Activated T-cell treated with anti-CD3 and anti-CD28 coated beads, Interleukin-2, amount 50 U/mL, for 1 hour (primary cell): ENCODE results near the gene DOK1.

Experiments
- DNase-seq: peaks from one replicate; pipeline ENCODE4 v3.0.0-alpha.2; 2020

DOK1 gene

DNA sequence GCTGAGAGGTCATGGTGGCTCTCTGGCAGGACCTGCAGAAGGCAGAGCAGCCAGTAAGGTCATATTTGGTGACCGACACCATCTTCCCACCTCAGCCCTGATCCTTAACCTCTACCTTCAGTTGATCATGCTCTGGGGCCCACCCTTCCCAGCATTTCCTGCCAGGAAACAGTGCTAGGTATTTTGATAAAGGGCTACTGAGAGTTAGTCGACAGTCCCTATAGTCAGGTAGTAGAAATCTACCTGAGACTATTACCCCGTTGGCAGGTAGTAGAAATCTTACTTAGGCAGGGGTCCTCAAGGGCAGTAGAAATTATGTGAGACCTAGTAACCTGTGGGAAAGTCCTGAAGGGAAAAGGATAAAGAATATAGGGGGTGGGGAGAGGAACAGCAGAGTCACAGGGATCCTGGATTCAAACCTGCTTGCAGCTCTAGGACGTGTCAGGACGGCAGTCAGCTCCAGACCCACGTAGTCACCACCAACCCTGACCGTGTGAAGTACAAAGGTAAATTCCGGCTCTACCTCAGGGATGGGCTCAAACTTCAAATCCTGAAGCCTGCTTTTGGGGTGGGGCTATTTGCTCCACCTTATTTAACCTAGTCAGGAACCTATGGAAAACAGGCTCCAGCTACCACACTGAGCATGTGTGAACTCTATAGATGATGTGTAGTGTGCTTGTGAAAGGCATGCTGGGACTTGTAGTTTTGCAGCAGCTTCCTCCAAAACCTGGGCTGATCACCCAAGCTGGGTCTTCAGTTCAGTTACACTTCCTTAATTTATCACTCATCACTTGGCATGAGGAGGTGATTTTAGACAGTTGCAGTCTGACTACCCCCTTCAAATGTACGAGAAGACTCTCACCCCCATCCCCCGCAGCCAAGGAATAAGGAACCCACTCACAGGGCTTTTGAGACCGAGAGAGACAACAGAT is 28.5 kb upstream of the DOK1 start, which contains the start of gene DQX1:
TSS of gene DQX1 (minus strand) at position 515 of the 932 bp plus-strand sequence. CDS start at position 13, 502 bp downstream.
- no peak for DNase-seq

DNA sequence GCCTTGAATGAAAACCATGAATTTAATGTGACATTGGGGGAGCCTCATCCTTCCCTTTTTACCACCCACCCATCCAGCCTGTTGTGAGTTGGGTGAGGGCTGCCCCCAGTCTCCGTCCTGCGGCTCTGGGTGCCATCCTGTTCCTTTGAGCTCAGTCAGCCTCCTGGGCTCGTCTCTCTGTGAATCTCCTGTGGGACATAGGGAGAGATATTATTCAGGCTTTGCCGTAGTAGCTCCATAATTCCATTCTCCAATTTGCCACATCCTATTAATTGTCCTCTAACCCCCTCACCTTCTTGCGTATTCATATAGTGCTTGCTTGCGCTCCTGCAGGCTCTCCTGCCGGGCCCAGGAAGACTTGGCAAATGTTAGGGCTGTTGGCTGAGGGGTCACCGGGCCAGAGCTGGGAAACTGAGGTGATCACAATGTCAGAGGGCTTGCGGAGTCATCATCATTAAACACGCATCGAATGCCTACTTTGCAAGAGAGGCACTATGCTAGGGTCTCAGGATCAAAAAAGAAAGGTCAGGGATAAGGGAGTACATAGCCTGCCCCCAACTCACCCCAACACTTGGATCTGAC is 27.8 kb upstream of the DOK1 start:
- DNase-seq, result no peak

DNA sequence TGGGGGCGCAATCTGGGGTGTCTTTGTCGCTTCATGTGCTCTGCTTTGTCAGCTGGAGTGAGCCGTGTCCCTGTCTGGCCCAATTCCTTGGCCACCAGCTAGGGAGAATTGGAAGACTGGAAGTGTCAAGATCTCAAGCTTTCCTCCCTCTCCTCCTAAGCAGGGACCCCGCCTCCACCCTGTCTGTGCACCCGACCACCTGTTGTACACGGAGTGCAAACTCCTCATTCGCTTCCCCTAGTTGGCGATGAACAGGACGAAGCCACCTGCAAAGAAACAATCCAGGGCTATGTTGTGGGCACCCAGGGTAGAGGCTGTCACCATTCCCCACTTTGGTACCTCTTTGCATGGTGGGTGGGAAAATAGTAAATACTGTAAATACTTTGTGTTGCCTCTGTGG is 26.8 kb upstream of the DOK1 start:
- no peak for DNase-seq

DNA sequence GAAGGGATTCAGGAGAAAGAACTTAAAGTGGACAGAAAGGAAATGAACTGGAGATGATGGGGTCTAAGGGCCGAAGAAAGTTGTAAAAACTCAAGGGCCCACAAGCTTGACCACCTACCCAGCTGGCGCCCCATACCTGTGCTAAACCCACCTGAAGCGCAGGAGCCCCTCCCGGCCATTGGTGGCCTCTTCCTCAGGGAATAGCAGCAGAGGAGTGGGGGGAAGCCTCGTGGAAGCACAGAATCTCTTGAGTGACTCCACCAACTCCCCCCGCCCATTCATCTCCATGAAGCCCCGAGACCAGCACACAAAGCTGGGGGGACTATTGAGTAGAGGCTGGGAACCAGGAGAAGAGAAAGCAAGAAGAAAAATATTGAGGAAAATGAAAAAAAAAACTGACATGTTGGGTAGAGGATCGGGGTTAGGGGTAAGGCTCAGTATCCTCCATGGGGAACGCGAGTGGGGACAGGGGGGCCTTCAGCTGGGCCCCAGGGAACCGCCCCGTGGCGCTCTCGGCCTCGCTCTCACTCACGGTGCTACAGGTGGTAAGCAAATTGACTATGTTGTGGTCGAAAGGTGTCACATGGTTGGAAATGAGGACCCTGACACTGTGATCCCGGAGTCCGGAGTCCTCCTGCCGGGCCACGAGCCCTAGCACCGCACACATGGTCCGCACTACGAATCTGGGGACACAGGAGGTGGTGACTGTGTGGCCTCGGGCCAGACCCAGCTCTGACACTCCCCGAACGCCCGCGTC is 25.7 kb upstream of the DOK1 start:
- DNase-seq, result no peak

DNA sequence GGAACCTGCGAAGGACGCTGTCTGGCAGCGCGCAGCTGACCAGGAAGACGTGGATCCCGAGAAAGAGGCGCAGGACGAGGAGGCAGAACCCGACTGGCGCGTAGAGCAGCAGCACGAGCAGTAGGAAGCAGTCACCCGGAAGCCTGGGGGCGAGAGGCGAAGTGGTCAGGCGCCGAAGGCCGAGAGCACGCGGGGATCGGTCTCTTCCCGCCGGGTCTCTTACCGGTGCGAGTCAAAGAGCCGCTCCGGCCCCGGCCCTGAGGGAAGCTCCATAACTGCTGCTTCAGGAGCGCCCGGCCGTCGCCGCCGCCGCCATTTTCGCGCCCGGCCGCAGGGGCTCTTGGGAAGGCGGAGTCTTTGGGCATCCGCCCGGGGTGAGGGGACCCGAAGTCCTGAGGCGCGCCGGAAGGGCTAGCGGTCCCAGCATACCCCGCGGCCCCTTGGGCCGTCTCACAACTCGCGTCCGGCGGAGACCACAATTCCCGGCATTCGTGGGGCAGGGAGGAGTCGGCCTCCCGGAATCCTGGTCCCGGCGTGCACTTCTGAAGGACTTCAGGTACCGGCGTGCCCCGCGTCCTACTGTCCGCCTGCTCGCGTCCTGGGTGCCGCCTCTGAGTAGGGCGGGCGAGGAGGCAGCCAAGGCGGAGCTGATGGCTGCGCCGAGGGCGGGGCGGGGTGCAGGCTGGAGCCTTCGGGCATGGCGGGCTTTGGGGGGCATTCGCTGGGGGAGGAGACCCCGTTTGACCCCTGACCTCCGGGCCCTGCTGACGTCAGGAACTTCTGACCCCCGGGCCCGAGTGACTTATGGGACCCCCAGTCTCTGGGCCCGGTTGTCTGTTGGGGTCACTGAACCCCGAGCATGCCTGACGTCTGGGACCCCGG is 24.9 kb upstream of the DOK1 start, which contains the start of the genes AUP1 and HTRA2:
TSS of gene AUP1 (minus strand) at position 350 of the 882 bp plus-strand sequence. CDS start at position 273, 77 bp downstream.
TSS of gene HTRA2 (plus strand) at position 577 of the 882 bp plus-strand sequence. CDS start at position 651, 74 bp downstream.
- DNase-seq, result peak; percentile 85

DNA sequence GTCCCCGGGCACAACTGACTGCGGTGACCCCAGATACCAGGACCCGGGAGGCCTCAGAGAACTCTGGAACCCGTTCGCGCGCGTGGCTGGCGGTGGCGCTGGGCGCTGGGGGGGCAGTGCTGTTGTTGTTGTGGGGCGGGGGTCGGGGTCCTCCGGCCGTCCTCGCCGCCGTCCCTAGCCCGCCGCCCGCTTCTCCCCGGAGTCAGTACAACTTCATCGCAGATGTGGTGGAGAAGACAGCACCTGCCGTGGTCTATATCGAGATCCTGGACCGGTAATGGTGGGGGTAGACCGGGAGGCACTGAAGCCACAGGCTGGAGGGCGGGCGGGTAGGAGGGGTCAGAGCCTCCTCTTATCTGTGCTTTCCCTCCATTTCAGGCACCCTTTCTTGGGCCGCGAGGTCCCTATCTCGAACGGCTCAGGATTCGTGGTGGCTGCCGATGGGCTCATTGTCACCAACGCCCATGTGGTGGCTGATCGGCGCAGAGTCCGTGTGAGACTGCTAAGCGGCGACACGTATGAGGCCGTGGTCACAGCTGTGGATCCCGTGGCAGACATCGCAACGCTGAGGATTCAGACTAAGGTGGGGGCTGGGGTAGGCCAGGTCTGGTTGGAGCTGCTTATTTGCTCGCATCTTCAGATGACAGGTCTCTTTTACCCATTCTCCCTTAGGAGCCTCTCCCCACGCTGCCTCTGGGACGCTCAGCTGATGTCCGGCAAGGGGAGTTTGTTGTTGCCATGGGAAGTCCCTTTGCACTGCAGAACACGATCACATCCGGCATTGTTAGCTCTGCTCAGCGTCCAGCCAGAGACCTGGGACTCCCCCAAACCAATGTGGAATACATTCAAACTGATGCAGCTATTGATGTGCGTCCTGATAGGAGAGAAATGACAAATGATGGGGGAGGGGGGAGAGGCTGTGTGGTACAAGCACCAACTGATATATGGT is 24.0 kb upstream of the DOK1 start:
- peak; percentile 60 for DNase-seq

DNA sequence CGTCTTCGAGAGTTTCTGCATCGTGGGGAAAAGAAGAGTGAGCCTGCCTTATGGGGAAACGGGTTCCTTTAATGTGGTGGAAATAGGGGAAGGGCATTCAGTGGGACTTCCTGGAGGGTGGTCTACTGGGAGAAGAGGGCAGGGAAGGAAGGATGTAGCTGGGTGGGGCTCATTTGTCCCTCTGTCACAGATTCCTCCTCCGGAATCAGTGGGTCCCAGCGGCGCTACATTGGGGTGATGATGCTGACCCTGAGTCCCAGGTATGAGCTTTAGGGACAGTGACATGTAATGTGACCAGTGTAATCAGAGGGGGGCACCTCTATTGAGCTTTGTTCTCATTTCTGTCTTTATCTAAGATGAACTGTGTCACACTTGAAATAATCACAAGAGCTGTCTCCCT is 22.9 kb upstream of the DOK1 start:
- no peak for DNase-seq

DNA sequence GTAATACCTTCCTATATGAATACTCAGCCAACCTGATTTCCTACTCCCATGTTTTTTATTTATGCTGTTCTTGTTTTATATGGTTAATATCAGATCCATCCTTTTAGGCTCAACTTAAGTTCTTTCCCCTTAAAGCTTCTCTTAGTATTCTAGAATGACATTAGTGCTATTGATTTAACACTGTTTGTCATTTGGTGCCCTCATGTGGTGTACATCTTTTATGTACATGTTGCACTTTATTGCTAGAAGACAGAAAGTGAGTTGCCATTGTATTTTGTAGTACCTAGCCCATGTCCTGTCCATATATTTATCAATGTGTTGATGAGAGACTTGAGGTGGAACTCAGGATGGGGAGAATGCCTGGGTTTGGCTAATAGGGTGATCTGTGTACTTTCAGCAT is 22.3 kb upstream of the DOK1 start:
- no peak for DNase-seq

DNA sequence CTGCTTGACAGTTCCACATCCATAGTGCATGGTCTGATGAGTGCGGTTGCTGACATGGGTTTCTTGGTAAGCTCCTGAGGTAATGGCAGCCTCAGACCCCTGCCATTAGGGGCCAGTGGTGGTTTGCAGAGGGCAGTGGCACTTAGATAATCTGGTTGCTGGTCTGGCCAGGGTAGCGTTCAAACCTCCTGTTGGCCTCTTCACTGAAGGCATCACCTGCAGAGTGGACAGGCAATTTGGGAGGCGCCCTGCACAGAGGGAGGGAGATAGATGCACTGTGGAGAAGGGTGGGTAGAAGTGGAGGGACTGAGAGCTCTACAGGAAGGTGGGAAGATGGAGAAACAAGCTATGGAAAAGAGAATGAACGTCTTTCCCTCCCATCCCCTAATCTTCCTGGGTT is 21.1 kb upstream of the DOK1 start:
- no peak for DNase-seq

DNA sequence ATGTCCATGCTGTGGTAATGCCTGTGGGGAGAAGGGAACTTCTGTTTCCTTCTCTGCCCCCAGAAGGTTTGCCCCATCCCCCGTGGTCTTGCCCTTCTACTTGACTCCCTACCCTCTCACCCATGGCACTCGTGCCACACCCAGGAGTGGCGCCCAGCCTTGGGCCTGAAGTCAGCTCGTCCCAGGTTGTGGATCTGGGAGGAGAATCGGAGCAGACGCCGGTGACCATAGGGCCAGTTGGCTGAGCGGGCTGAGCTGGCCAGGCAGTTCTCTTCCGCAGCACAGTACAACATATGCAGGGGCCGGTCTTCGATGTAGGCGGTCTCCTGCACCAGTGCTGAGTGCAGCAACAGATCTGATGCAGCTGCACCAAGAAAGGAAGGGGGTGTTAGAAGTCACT is 20.1 kb upstream of the DOK1 start:
- no peak for DNase-seq

DNA sequence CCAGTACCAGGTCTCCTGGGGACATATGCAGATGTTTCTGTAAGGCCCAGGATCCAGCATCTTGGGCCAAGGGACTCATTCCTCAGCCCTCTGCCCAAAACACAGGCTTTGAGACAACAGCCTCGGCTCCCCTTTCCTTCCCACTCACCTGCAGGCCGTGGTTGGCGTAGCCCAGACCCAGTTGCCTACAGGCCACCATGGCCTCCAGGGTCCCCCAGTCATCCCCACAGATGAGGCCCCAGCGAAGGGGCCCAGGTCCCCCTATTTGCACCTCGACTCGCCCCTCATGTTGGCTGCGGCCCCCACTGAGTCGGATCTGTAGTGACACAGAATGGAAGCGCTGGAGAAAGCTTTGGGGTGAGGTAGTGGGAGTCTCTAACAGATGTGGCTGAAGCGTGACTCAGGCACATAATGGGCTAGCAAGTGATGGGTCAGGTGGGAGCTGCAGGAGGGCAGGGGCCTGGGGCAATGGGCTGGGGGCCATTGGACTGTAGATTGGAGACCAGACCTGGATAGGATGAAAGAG is 19.0 kb upstream of the DOK1 start:
- no peak for DNase-seq

DNA sequence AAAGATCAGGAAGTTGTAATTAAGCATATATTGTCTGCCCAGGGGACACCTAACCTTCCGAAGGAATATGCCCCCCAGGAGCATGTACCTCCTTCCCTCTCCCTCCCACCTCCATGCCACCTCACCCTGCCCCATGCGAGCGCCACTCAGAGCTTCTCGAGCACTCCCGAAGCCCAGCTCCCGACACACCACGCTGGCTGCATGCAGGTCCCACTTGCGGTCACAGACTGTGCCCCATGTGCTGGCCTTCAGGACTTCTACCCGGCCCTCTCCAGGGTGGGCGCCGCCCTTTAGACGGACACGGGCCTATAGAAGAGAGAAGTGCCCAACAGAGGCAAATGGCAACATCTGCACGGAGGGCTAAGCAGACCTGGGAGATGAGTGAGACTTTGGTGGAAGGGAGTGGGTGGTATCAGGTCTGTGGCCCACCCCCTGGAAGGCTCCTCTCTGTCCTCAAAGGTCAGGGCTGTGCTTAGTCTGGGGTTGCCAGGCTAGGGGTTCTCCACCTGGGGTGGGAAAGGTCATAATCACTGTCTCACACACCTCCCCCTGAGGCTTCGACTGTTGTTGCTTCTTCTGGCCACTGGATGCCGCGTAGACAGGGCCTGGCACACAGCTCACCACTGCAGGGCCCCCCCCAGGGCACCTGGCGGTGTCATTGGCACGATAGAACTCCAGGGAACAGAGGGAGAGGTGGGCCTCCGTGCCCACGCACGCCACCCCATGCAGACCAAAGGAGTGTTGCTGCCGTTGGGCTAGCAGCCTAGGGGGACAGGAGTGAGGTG is 18.2 kb upstream of the DOK1 start:
- no peak for DNase-seq

DNA sequence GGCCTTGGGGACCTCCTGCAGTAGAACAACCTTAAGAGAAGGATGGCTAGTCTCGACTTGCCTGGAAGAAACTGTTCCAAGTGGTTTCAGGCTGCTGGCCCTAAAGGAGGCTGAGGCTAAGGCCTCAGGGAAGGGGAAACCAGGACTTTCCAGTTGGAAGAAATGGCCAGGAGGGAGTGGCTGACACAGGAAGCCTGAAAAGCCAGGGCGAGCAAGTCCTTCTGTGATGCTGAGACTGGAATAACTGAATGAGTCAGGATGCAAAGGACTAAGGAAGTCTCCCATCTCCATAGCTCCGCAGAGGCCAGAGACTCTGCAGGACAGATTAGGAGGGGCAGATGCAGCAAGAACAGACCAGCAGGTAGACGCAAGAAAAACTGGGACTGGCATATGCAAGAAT is 17.4 kb upstream of the DOK1 start:
- DNase-seq, result no peak

DNA sequence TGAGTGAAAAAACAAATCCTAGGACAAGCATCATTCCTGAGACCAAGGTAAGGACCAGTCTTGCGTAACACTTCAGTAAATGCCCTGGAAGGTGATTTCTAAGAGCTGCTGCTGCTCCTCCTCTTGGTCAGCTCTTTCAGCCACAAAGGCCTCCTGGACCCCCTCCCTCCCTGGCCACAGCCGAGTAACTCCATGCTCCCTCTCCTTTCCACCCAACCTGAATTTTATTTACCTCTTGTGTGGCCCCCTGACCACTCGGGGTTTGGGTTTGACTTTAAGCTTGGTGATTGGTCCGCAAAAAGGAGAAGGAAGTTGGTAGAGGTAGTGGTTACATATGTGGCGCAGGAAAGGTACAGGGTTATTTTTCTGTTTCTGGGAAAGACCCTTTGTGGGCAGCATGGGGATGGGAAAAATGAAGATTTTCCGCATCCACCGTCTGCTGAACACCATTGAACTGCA is 15.6 kb upstream of the DOK1 start:
- DNase-seq, result no peak

DNA sequence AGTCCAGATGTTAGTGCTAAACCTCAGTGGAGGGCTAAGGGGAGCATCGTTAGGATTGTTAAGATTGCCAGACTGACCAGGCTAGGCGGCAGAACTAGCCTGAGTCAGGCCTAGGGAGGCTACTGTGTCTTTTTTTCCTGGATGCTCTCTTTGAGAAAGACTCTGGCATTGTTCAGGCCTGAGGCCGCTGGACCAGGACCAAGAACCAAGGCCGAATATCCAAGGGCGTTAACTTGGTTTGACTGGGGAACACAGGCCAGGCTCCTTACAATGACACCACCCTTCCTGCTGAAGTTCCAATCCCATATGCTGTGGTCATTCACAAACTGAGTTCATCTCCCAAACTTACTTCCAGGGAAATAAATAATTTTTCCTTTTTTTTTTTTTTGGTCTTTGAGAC is 14.2 kb upstream of the DOK1 start:
- DNase-seq, result no peak

DNA sequence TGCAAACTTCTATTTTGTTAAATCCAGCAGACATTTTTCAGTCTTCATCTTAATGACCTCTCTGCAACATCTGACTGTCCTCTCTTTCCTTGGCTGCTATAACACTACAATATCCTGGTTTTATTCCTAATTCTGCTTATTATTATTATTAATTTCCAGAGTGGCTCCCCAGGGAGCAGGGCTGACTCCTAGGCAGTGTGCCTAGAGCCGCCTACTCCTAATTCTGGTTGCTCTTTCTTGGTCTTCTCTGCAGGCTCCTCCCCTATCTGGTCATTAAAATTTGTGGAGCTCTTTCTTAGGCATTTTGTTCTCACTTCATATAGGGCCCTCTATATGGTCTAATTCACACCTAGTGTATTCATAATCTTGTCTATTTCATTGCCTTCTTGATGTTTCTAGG is 11.5 kb upstream of the DOK1 start:
- no peak for DNase-seq

DNA sequence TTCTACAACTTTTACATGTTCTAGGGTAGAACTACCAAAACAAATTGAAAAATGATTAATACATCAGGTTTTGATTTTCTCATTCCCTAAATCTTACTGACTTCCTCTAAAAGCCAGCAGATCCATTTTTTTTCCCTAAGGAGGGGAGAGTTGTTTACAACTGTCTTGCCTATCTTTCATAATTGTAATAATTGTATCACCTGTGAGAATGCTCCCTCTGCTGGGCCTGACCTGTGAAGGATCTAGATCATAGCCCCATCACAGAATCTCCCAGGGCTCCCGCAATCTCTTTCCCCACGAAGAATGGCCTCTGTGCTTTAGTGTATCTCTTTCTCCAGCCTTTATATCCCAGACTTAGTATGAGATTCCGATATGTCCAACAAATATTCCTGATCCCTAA is 9.9 kb upstream of the DOK1 start:
- no peak for DNase-seq

DNA sequence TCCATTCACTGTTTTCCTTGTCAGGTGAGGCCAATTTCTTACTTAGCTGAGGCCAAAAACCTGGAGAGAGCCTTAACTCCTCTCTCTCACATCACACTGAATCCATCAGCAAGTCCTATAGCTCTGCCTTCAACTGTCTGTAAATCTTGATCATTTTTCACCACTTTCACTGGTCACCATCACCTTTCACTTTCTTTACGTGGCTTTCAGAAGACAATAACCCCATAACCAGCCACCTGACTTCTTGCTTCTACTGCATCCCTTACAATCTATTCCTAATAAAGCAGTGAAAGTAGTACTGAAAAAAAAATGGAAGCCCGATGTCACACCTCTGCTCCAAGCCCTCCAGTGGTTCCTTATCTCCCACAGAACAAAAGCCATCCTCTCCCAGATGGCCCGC is 8.5 kb upstream of the DOK1 start:
- no peak for DNase-seq

DNA sequence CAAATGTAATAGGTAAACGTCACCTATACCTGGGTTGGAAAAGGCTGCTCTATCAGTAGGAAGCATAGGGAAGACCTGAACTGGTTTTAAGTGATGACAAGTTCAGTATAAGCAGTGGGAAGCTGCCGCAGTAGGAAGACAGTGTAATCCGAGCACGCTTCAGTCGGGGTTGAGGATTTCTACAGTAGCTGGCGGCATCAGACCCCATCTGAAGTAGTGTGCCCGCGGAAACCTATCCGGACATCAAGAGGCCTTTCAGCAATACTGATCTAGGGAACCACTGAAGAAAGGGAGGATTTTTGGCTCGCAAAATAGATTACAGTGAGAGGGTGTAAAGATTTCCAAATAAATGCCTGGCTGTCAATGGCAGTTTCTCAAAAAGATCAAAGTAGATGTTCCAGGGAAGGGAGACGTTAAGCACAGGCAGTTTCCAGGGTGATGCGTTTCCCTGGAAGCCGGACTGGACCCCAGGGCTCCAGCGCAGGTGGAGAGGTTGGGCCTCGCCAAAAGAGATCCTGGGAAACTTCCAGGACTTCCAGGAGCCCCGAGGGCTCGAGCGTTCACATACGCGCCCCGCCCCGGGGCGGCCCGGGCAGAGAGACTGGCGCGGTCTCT is 6.1 kb upstream of the DOK1 start:
- no peak for DNase-seq
